AG08395 (cell line): ENCODE results near the gene RPS6KL1.
"Not testable (repeated sequence)": the region's sequence is repeated elsewhere in the genome, so short reads cannot be mapped to it uniquely, and the experiment has no call there.

Source experiments
- DNase-seq: peaks from one replicate; pipeline ENCODE4 v3.0.0; 2012; ENCODE audit warnings: mixed read lengths, low spot score

Gene RPS6KL1

GRCh38 chr14:74934476-74935359, 11.7 kb upstream of the RPS6KL1 start:
- DNase-seq = no peak

- DNase-seq = no peak
These were observed 11.0 kb upstream of the RPS6KL1 start for GRCh38 chr14:74934041-74934440.

- not testable (repeated sequence) for DNase-seq
These were observed 9.9 kb upstream of the RPS6KL1 start for GRCh38 chr14:74932936-74933335.

GRCh38 chr14:74932401-74932901, 9.4 kb upstream of the RPS6KL1 start:
- DNase-seq = no peak

- not testable (repeated sequence) for DNase-seq
These were observed 8.7 kb upstream of the RPS6KL1 start for GRCh38 chr14:74931744-74932143.

- no peak for DNase-seq
These were observed 6.2 kb upstream of the RPS6KL1 start for GRCh38 chr14:74929242-74929641.

- DNase-seq = no peak
These were observed 4.2 kb upstream of the RPS6KL1 start for GRCh38 chr14:74927225-74927624.

- DNase-seq = no peak
These were observed 1.0 kb upstream of the RPS6KL1 start for GRCh38 chr14:74924061-74924460.

- no peak for DNase-seq
These were observed 891 bp downstream of the RPS6KL1 start for GRCh38 chr14:74921987-74922751.

GRCh38 chr14:74921053-74921620, 1.9 kb downstream of the RPS6KL1 start:
- no peak for DNase-seq

GRCh38 chr14:74920281-74920680, 2.8 kb downstream of the RPS6KL1 start:
- DNase-seq = no peak

GRCh38 chr14:74919421-74920165, 3.5 kb downstream of the RPS6KL1 start:
- peak; percentile 42 for DNase-seq

GRCh38 chr14:74918380-74918779, 4.7 kb downstream of the RPS6KL1 start:
- no peak for DNase-seq

GRCh38 chr14:74917646-74918081, 5.4 kb downstream of the RPS6KL1 start:
- peak; percentile 19 for DNase-seq

GRCh38 chr14:74917178-74917543, 5.9 kb downstream of the RPS6KL1 start:
- DNase-seq = no peak

- DNase-seq = no peak
These were observed 7.2 kb downstream of the RPS6KL1 start for GRCh38 chr14:74915826-74916225.

GRCh38 chr14:74915426-74915825, 7.6 kb downstream of the RPS6KL1 start:
- no peak for DNase-seq

GRCh38 chr14:74913986-74914573, 9.0 kb downstream of the RPS6KL1 start:
- DNase-seq = peak; percentile 83

GRCh38 chr14:74913393-74913910, 9.6 kb downstream of the RPS6KL1 start:
- DNase-seq = no peak

GRCh38 chr14:74912801-74913200, 10.3 kb downstream of the RPS6KL1 start:
- DNase-seq = no peak

- no peak for DNase-seq
These were observed 10.9 kb downstream of the RPS6KL1 start for GRCh38 chr14:74912111-74912510.
